HG03066 (cell line): ENCODE results near the gene LIPE.

Experiments
- ATAC-seq: cut with Tn5 transposase; IDR thresholded peaks from one replicate; pipeline ENCODE4 v1.9.1; 2021; ENCODE audit warnings: low read depth; ENCODE audit not compliant: unreplicated experiment

Gene LIPE

GRCh38 chr19:42445948-42446347 is 18.8 kb upstream of the LIPE start:
- no peak for ATAC-seq

- ATAC-seq: no peak
Observed at GRCh38 chr19:42443944-42444398, 16.8 kb upstream of the LIPE start.

- no peak for ATAC-seq
Observed at GRCh38 chr19:42442833-42443232, 15.6 kb upstream of the LIPE start, which contains the start of gene CXCL17. Gene CXCL17 (minus strand): TSS chr19:42442946. CDS start chr19:42442832, 114 bp downstream.

- ATAC-seq: no peak
Observed at GRCh38 chr19:42441049-42441445, 13.9 kb upstream of the LIPE start.

GRCh38 chr19:42440357-42441048 is 13.3 kb upstream of the LIPE start:
- no peak for ATAC-seq

GRCh38 chr19:42436006-42436405 is 8.8 kb upstream of the LIPE start:
- no peak for ATAC-seq

GRCh38 chr19:42435316-42435715 is 8.1 kb upstream of the LIPE start:
- ATAC-seq: no peak

GRCh38 chr19:42433503-42434260 is 6.5 kb upstream of the LIPE start:
- no peak for ATAC-seq

GRCh38 chr19:42431486-42431885 is 4.3 kb upstream of the LIPE start:
- ATAC-seq: no peak

GRCh38 chr19:42428676-42429075 is 1.5 kb upstream of the LIPE start:
- ATAC-seq: no peak

GRCh38 chr19:42426643-42427042 is 545 bp downstream of the LIPE start:
- no peak for ATAC-seq

GRCh38 chr19:42424712-42425131 is 2.5 kb downstream of the LIPE start:
- no peak for ATAC-seq

- no peak for ATAC-seq
Observed at GRCh38 chr19:42424345-42424707, 2.9 kb downstream of the LIPE start.

- ATAC-seq: peak; percentile 89
Observed at GRCh38 chr19:42423462-42424344, 3.5 kb downstream of the LIPE start.

- peak; percentile 27 for ATAC-seq
Observed at GRCh38 chr19:42422901-42423461, 4.2 kb downstream of the LIPE start.

- ATAC-seq: no peak
Observed at GRCh38 chr19:42422092-42422900, 4.9 kb downstream of the LIPE start.

- no peak for ATAC-seq
Observed at GRCh38 chr19:42421591-42422031, 5.6 kb downstream of the LIPE start.

GRCh38 chr19:42421101-42421500 is 6.1 kb downstream of the LIPE start:
- no peak for ATAC-seq

- no peak for ATAC-seq
Observed at GRCh38 chr19:42420055-42420544, 7.1 kb downstream of the LIPE start.

GRCh38 chr19:42419309-42419708 is 7.9 kb downstream of the LIPE start:
- ATAC-seq: no peak
